SKM-1 treated with dmso at 0.1 percent for 144 hours (cell line): Measurements from ENCODE around the gene RBM25.
"Not testable (repeated sequence)": the region's sequence is repeated elsewhere in the genome, so short reads cannot be mapped to it uniquely, and the experiment has no call there.

Experiments used
- DNase-seq: peaks from one replicate; lab custom pipeline; 2025; ENCODE audit not compliant: unreplicated experiment; lab: John Stamatoyannopoulos, UW

The RBM25 gene

DNA sequence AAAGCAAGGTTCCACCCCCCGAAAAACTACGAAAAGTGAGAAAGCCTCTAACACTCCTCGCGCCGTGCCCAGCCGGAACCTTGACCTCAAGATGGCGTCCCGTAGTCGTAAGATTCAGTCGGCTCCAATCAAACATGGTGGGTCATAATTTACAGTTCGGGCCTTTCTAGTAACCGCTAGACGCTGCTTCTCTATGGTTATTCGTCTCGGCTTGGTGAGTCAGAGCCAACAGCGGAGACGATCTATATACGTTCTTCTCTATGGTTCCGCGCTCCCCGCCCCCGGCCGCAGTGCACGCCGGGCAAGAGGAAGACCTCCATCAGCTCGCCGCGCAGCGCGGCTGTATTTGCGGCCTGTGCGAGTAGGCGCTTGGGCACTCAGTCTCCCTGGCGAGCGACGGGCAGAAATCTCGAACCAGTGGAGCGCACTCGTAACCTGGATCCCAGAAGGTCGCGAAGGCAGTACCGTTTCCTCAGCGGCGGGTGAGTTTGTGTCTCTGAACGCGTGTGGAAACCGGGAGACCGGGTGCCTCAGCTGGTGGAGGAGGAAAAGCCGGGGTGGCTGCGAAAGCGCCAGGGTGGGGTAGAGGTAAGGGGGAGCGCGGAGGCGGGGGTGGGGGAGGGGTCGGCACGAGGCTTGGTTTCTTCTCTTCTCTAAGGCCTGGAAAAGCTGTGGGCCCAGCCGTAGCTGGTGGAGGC, at the start of gene RBM25:
RBM25 (plus strand) TSS at position 311 of the 698 bp plus-strand sequence. CDS start 13,108 bp downstream, outside the sequence.
- DNase-seq = peak; percentile 88

DNA sequence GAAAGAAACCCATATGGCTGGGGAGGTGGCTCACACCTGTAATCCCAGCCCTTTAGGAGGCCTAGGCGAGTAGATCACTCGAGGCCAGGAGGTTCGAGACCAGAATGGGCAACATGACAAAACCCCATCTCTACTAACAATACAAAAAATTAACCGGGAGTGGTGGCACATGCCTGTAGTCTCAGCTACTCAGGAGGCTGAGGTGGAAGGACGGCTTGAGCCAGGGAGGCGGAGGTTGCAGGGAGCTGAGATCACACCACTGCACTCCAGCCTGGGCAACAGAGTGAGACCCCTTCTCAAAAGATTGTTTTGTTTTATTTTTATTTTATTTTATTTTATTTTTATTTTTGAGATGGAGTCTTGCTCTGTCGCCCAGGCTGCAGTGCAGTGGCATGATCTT, 47.1 kb upstream of the RBM25 start:
- not testable (repeated sequence) for DNase-seq

DNA sequence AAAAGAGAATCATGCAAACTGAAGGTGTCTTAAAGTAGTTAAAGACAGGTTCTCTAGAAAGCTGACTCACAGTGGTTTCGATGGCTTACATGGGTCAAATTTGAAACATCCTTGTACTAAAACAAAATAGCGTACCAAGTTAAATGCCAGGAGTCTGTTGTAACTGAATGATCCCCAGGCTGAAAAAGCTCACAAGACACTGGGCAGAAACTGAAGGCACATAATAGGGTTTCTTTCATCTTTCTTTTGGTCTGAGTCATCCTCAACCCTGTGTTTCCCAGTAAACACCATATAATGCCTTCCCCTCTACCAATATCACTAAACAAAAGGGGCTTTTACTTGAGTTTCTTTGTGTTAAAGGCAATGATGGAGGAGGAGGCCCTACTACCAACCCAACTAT, 44.2 kb upstream of the RBM25 start:
- no peak for DNase-seq

DNA sequence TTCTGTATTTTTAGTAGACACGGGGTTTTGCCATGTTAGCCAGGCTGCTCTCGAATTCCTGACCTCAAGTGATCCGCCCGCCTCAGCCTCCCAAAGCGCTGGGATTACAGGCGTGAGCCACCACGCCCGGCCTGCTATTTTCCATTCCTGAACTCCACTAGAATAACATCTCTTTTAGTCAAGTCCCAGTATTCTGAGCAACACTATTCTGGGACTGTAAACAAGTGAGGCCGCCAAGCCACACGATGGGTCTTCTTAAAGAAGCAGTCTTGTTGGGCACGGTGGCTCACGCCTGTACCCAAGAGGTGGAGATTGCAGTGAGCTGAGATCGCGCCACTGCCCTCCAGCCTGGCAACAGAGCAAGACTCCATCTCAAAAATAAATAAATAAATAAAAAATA, 42.8 kb upstream of the RBM25 start:
- DNase-seq = not testable (repeated sequence)

DNA sequence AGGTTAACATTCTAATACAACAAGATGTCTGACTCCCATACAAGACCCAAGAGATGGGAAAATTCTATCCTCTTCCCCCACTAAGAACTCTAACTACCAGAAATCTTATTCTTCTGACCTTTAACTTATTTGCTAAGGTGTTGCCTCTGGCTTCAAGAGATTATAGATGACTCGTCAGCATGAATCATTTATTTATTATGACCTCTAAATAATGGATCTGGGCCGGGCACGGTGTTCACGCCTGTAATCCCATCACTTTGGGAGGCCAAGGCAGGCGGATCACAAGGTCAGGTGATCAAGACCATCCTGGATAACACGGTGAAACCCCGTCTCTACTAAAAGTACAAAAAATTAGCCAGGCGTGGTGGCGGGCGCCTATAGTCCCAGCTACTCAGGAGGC, 42.3 kb upstream of the RBM25 start:
- not testable (repeated sequence) for DNase-seq

DNA sequence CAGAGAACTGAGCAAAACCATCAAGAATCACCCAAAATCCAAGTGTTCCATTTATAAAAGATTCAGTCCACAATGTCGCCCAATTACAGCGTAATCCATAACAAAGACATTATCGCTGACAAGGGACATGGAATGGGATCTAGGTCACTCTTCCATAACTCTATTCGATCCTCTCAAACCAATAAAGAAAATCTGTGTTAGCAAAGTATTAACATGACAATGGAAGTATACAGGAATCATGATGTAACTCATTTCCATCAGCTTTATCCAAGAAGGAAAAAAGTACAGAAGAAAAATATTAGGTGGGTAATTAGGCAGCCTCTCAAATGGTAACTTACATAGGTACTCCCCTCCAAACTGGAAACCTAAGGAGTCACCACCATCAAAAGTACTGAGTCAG, 36.3 kb upstream of the RBM25 start:
- no peak for DNase-seq

DNA sequence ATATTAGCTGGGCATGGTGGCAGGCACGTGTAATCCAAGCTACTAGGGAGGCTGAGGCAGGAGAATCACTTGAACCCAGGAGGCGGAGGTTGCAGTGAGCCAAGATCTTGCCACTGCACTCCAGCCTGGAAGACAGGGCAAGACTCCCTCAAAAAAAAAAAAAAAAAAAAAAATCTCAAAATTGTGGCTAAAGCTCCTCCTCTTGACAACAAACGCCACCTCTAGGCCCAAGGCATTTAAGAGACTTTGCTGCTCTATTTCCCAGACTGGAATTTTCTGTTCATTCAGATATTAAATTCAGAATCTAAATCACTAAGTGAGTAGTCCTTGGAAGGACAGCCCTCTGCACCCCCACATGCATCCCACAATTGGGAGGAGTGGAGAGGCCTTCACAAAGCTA, 32.8 kb upstream of the RBM25 start:
- no peak for DNase-seq

DNA sequence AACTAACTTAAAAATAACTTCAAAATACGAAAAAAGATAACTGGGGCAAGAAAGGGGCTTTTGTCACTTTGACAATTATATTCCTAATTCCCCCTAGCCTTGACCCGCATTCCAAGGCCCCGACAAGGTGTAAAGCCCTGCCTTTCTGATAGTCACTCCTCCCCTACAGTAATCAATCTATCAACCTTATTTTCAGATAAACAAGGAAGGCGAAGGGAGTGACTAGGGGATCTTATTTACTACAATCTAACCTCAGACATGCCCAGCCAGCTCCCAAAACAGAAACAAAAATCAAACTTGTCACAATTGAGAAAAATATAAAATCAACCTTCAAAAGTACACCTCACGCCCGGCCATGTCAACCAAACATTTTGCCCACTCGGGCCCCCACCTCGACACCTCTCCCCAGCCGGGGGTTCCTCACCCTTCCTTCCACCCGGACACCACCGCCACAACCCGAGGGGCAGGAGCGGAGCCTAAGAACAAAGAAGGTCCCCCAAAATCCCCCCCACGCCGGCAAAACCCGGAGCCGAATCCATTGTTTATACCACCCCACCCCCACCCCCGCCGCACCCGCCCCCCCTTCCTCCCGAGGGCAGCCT, 32.0 kb upstream of the RBM25 start:
- DNase-seq = no peak

DNA sequence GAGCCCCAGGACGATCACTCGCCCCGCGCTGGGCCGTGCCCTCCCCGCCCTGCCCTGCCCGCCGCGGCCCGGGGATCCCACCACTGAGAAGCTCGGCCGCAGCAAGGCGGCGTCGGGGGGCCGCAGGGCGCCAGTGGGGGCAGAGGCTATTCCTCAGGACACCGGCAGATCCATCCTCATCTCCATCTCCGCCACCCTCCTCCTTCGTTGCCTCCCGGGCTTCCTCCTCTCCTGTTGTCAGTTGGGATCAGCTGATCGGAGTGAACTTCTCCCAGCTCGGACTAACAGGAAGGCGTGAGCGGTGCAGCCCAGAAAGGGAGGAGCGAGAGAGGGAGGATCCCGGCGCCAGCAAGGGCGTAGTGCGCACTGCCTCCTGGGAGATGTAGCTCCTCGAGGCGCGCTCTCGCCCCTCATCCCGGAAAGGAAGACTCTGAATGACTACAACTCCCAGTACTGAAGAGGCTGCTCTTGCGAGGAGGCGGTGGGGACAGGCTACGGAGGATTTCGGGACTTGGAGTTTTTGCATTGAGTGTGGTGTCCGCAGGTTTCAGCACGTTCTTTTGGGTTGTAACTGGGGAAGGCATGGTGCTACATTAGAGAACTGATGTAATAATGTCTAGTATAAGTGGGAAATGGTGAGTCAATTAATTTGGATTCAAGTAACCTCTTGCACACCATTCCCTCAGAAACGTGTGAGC, 31.3 kb upstream of the RBM25 start, which contains the start of gene ZFYVE1:
ZFYVE1 (minus strand) TSS at position 262 of the 698 bp plus-strand sequence. CDS start 2,598 bp downstream, outside the sequence.
- DNase-seq = peak; percentile 89

DNA sequence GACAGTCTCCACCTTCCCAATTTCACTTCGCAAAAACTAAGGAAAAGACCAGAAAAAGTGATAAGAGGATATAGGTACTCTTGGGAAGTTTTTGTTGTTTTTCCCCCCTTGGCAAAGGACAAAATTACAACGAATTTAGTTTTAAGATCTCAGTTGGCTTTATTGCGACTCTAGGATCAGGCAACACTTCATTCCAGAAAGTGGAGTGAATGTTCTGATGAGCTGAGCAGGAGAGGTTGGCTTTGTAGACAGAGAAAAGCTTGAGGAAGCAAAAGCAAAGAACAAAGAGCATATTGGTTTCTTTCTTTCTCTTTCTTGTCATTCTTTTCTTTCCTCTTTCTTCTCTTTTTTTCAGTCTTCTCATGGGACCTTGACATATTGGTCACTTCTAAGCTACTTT, 30.8 kb upstream of the RBM25 start:
- DNase-seq = no peak

DNA sequence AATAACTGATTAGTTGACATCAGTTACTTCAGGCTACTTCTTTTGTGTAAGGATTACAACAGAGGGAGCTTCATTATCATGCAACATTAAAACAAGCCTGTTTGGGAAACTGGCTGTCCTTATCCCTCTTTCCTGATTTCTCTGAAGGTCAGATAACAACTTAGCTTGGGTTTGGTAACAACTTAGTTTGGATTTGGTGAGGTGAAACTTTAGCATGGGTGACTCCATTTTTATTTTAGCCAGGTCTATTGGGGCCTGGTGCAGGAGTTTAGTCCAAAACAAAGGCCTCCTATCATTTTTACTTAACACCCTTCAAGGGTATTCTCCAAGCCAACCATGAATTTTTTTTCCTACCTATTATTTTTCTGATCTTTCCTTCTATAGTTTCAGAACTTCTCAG, 30.4 kb upstream of the RBM25 start:
- no peak for DNase-seq

DNA sequence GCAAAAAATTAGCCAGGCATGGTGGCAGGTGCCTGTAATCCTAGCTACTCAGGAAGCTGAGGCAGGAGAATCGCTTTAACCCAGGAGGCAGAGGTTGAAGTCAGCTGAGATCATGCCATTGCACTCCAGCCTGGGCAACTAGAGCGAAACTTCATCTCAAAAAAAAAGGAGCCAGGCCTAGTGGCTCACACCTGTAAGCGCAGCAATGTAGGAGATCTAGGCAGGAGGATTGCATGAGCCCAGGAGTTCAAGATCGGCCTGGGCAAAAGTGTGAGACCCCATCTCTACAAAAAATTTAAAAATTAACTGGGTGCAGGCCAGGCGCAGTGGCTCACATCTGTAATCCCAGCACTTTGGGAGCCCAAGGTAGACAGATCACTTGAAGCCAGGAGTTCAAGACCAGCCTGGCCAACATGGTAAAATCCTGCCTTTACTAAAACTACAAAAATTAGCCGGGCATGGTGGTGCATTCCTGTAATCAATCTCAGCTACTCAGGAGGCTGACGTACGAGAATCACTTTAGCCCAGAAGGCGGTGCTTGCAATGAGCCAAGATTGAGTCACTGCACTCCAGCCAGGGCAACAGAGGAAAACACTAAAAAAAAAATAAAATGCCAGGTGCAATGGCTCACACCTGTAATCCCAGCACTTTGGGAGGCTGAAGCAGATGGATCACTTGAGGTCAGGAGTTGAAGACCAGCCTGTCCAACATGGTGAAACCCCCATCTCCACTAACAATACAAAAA, 21.5 kb upstream of the RBM25 start:
- DNase-seq = not testable (repeated sequence)

DNA sequence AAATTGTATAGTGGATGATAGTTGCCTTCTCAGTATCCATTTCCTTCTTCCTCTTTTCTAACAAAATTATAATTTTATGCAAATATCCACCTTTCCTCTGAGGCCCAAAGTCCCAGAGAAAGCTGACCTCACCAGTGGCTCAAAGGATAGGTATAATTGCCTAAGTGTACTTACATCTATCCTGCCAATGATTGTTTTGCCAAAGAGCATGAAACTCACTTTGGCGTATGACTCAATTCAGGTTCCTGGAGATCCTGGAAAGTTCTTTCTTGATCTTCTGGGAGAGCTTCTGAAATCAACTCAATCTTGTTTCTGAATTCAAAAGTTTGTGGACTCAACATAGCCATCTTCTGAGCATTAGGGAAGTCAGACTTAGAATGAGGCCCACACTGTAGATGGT, 10.5 kb upstream of the RBM25 start:
- DNase-seq = no peak

DNA sequence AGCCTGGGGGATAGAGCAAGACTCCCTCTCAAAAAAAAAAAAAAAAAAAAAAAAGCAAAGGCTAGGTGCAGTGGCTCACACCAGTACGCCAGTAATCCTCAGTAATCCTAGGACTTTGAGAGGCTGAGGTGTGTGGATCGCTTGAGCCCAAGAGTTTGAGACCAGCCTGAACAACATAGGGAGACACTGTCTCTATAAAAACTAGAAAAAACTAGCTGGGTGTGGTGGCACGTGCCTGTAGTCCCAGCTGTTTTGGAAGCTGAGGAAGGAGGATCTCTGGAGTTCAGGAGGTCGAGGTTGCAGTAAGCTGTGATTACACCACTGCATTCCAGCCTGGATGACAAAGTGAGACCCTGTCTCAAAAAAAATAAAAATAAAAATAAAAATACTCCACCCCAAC, 8.9 kb upstream of the RBM25 start:
- no peak for DNase-seq

DNA sequence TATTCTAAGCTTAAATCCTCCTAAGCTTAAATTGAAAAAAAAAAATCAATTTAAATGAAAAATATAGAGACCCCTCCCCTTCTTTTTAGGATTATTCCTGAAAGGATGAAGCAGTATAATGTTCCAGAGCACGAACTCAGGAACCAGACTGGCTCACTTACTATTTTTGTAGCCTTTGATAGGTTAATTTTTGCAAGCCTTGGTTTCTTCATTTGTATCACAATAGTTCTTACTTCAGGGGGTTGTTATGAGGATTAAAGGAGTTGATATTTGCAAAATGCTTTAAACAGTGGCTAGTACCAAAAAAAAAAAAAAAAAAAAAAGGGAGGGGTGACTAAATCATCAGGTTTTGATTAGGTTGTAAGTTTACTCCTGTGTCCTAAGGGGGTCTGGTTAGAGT, 3.1 kb upstream of the RBM25 start:
- no peak for DNase-seq

DNA sequence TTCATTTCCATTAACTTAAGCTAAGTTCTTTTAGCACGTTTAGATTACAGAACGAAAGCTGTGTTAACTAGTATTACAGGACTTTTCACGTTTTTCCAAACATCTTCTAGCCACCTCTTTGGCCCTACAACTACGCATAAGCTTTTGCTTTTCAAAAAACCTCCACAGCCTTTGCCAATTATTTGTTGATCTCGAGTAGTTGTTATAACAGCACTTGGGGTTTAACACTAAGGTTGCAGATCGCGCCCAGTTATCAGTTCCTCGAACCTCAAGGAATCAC, 450 bp upstream of the RBM25 start:
- no peak for DNase-seq

DNA sequence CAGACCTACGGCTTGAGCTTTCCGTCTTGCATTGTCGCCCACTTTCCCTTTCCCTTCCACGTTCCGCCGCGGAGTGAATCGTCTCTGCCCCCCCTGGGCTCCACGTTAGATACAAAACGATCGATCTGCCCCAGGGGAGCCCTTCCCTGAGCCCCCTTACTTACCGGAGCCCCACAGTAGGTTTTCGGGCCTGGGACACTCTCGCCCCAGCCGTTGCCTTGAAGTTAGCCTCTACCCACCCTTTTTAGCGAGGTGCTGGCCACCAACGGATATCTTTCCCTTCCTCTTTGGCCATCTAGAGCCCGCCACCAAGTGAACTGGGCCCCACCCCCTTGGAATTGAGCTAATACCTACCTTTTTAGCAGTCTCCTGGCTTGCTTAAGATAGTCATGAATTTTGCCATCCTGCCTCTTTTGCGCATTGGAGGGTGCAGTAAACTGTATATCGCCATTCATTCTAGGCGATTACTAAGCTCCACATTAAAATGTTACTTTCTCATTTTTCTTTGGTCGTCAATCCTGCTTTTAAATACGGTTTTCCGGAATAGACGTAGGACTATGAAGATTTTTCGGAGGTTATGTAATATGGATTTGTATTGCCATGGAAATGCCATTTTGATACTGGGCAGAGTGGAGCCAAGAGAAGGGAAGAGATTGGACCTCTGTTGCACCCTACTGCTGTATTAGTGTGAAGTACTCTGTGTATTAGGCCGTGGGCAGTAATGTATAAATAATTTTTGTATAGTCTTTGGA, 764 bp downstream of the RBM25 start:
- DNase-seq = no peak

DNA sequence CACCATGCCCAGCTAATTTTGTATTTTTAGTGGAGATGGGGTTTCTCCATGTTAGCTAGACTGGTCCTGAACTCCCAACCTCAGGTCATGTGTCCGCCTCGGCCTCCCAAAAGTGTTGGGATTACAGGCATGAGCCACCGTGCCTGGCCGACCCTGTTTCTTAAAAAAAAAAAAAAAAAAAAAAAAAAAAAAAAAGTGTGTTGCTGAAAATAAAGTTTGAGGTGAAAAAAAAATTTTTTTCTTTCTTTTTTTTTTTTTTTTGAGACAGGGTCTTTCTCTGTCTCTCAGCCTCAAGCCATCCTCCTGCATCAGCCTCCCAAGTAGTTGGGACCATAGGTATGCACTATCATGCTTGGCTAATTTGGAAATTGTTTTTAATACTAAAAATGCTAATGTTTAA, 11.3 kb downstream of the RBM25 start:
- no peak for DNase-seq

DNA sequence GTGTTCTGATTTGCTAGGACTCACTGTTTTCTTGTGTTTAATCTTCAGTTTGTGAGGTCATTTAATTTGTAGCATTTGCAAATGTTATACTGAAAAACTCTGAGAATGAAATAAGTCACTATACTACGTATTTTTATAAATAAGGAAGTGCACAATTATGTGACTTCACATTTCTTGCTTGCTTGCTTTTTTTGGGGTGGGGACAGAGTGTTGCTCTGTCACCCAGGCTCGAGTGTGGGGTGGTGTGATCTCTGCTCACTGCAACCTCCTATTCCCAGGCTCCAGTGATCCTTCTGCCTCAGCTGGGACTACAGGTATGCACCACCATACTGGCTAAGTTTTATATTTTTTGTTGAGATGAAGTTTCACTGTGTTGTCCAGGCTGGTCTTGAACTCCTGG, 32.7 kb downstream of the RBM25 start:
- DNase-seq = no peak

DNA sequence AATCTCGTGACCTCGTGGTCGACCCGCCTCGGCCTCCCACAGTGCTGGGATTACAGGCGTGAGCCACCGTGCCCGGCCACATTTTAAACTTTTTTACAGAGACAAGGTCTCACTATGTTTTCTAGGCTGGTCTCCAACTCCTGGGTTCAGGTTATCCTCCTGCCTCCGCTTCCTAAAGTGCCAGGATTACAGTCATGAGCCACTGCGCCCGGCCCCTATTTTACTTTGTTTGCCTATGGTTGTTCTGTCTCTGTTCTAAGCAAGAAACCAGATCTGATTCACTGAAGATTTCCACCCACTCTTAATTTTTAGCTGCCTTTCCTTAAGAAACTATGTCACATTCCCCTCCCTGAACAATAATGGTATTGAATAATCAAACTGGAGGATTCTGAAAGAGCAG, 39.1 kb downstream of the RBM25 start:
- DNase-seq = no peak

DNA sequence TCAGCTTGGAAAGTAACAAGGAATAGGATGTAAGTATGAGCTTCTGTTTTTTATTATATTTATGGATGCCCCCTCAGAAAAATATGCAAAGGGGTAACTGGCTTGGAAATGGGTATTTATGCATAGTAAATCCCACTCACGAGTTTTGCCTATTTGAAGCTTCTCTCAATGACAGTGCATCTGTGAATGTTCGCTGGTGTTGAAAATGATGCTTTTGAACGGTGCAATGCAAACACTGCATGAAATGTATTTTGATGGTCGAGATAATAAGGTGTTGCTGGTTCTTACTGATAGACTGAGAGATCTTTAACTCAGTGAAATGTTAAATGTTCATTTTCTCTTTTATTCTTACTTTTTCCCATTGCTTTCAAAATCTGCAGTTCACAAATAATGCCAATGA, 42.0 kb downstream of the RBM25 start:
- DNase-seq = no peak
